NT2/D1 (cell line): ENCODE measurements around the gene HOXC12.

Experiments
- DNase-seq: peaks from one replicate; pipeline ENCODE4 v3.0.0-alpha.2; 2011; ENCODE audit warnings: low read depth, low spot score
- H3K27me3 ChIP-seq: 2 replicates; pipeline ENCODE4 v1.6.0; 2011; ENCODE audit warnings: mild to moderate bottlenecking; ENCODE audit not compliant: insufficient read length, insufficient read depth
- H3K36me3 ChIP-seq: 2 replicates; pipeline ENCODE4 v1.6.1; 2011; ENCODE audit warnings: mild to moderate bottlenecking, low read length, mixed read lengths; ENCODE audit not compliant: insufficient read depth, insufficient read length
- H3K4me1 ChIP-seq: 2 replicates; pipeline ENCODE4 v1.5.1; 2011; ENCODE audit not compliant: insufficient read depth, insufficient read length
- H3K4me3 ChIP-seq: 2 replicates; pipeline ENCODE4 v1.5.1; 2011; ENCODE audit warnings: low read depth; ENCODE audit not compliant: insufficient read length
- H3K9ac ChIP-seq: 2 replicates; pipeline ENCODE4 v1.6.0; 2011; ENCODE audit warnings: low read depth; ENCODE audit not compliant: insufficient read length
- H3K9me3 ChIP-seq: 2 replicates; pipeline ENCODE4 v1.5.1; 2011; ENCODE audit warnings: mild to moderate bottlenecking, low read length; ENCODE audit not compliant: insufficient read depth
- SUZ12 ChIP-seq: IDR thresholded peaks from 2 replicates; pipeline ENCODE4 v1.6.1; 2011; ENCODE audit not compliant: insufficient read length, insufficient read depth; ENCODE audit errors: extremely low read depth
- YY1 ChIP-seq: IDR thresholded peaks from 2 replicates; pipeline ENCODE4 v1.6.1; 2011; ENCODE audit not compliant: insufficient read length, insufficient read depth
- ZNF274 ChIP-seq: IDR thresholded peaks from 2 replicates; pipeline ENCODE4 v1.6.1; 2011; ENCODE audit warnings: mild to moderate bottlenecking, low read depth, low read length

The HOXC12 gene

GRCh38 chr12:53929527-53929926, 25.2 kb upstream of the HOXC12 start:
- H3K27me3 ChIP-seq: peaks cover 85% of the 10 kb centered on the region
- DNase-seq: no peak
- H3K9me3 ChIP-seq: no peaks in the 10 kb centered on the region

GRCh38 chr12:53930591-53931255, 24.0 kb upstream of the HOXC12 start:
- DNase-seq: no peak
- H3K27me3 ChIP-seq: peaks cover 76% of the 10 kb centered on the region
- no peaks in the 10 kb centered on the region for H3K36me3 ChIP-seq
- no peaks in the 10 kb centered on the region for H3K9me3 ChIP-seq
- no peak for TF ChIP-seq SUZ12
- H3K4me3 ChIP-seq: no peak overlapping the region
- H3K4me1 ChIP-seq: no peaks in the 10 kb centered on the region
- H3K9ac ChIP-seq: no peak overlapping the region

More at GRCh38 chr12:53929527-53929926, 25.2 kb upstream of the HOXC12 start:
- Histone ChIP-seq H3K4me3 (no peak overlapping the region), H3K9ac (no peak overlapping the region), H3K36me3 (no peaks in the 10 kb centered on the region), H3K4me1 (no peaks in the 10 kb centered on the region)
- TF ChIP-seq ZNF274 (no peak), YY1 (no peak), SUZ12 (no peak)

- no peaks in the 10 kb centered on the region for H3K9me3 ChIP-seq
- no peak for DNase-seq
- no peaks in the 10 kb centered on the region for H3K36me3 ChIP-seq
- H3K9ac ChIP-seq: no peak overlapping the region
- no peak for TF ChIP-seq SUZ12
- TF ChIP-seq YY1: no peak
- no peak for TF ChIP-seq ZNF274
- no peak overlapping the region for H3K4me3 ChIP-seq
- no peaks in the 10 kb centered on the region for H3K4me1 ChIP-seq
- peaks cover 72% of the 10 kb centered on the region for H3K27me3 ChIP-seq
Measured at GRCh38 chr12:53931844-53932581, 22.7 kb upstream of the HOXC12 start.

- H3K9ac ChIP-seq: no peak overlapping the region
- no peak overlapping the region for H3K4me3 ChIP-seq
- H3K9me3 ChIP-seq: no peaks in the 10 kb centered on the region
- no peak for TF ChIP-seq ZNF274
- no peak for TF ChIP-seq YY1
- TF ChIP-seq SUZ12: no peak
- H3K27me3 ChIP-seq: peaks cover 72% of the 10 kb centered on the region
- no peak for DNase-seq
- H3K36me3 ChIP-seq: no peaks in the 10 kb centered on the region
- peaks cover 2% of the 10 kb centered on the region for H3K4me1 ChIP-seq
Measured at GRCh38 chr12:53932915-53933314, 21.8 kb upstream of the HOXC12 start.

- Histone ChIP-seq H3K4me3 (no peak overlapping the region), H3K4me1 (peaks cover 2% of the 10 kb centered on the region), H3K36me3 (no peaks in the 10 kb centered on the region), H3K9ac (no peak overlapping the region), H3K27me3 (peaks cover 64% of the 10 kb centered on the region), H3K9me3 (no peaks in the 10 kb centered on the region)
- DNase-seq: no peak
- TF ChIP-seq ZNF274 (no peak), SUZ12 (no peak)
Measured at GRCh38 chr12:53935383-53936341, 19.0 kb upstream of the HOXC12 start.

- Histone ChIP-seq H3K9ac (no peak overlapping the region), H3K36me3 (no peaks in the 10 kb centered on the region), H3K9me3 (no peaks in the 10 kb centered on the region), H3K27me3 (peaks cover 64% of the 10 kb centered on the region), H3K4me1 (peaks cover 2% of the 10 kb centered on the region), H3K4me3 (no peak overlapping the region)
- DNase-seq: no peak
- TF ChIP-seq SUZ12 (no peak), ZNF274 (no peak), YY1 (no peak)
Measured at GRCh38 chr12:53937099-53937498, 17.6 kb upstream of the HOXC12 start.
